ENCODE measurements around the gene VPS18.

Gene VPS18

GRCh38 chr15:40914013-40914412, 19.8 kb downstream of the VPS18 start:
- DNase-seq (ENCODE audit: low read depth), result no peak
- H3K4me3 ChIP-seq (ENCODE audit: control insufficient read depth, low read depth, low read length), result no peak overlapping the region
- no peak for TF ChIP-seq CTCF (conservative IDR thresholded peaks at IDR 0.05; ENCODE audit: control insufficient read depth, insufficient read depth, low read depth, low read length)

- DNase-seq (ENCODE audit: low read depth), result no peak
- no peak for TF ChIP-seq CTCF (conservative IDR thresholded peaks at IDR 0.05; ENCODE audit: control insufficient read depth, insufficient read depth, low read depth, low read length)
- H3K4me3 ChIP-seq (ENCODE audit: control insufficient read depth, low read depth, low read length), result no peak overlapping the region
Observed at GRCh38 chr15:40914486-40914885, 20.2 kb downstream of the VPS18 start.

GRCh38 chr15:40915116-40915661, 20.9 kb downstream of the VPS18 start:
- TF ChIP-seq CTCF (conservative IDR thresholded peaks at IDR 0.05; ENCODE audit: control insufficient read depth, insufficient read depth, low read depth, low read length), result no peak

GRCh38 chr15:40915679-40916078, 21.4 kb downstream of the VPS18 start:
- DNase-seq (ENCODE audit: low read depth), result no peak
- no peak for TF ChIP-seq CTCF (conservative IDR thresholded peaks at IDR 0.05; ENCODE audit: control insufficient read depth, insufficient read depth, low read depth, low read length)

More at GRCh38 chr15:40915116-40915661, 20.9 kb downstream of the VPS18 start:
- no peak overlapping the region for H3K4me3 ChIP-seq (ENCODE audit: control insufficient read depth, low read depth, low read length)
- no peak for DNase-seq (ENCODE audit: low read depth)

GRCh38 chr15:40917585-40917984, 23.3 kb downstream of the VPS18 start:
- DNase-seq (ENCODE audit: low read depth), result no peak

More at GRCh38 chr15:40915679-40916078, 21.4 kb downstream of the VPS18 start:
- no peak overlapping the region for H3K4me3 ChIP-seq (ENCODE audit: control insufficient read depth, low read depth, low read length)

GRCh38 chr15:40918146-40918798, 24.0 kb downstream of the VPS18 start:
- no peak overlapping the region for H3K4me3 ChIP-seq (ENCODE audit: control insufficient read depth, low read depth, low read length)
- TF ChIP-seq CTCF (conservative IDR thresholded peaks at IDR 0.05; ENCODE audit: control insufficient read depth, insufficient read depth, low read depth, low read length), result no peak
- DNase-seq (ENCODE audit: low read depth), result no peak

More at GRCh38 chr15:40917585-40917984, 23.3 kb downstream of the VPS18 start:
- no peak overlapping the region for H3K4me3 ChIP-seq (ENCODE audit: control insufficient read depth, low read depth, low read length)
- no peak for TF ChIP-seq CTCF (conservative IDR thresholded peaks at IDR 0.05; ENCODE audit: control insufficient read depth, insufficient read depth, low read depth, low read length)
